ENCODE data around the gene CLIC5.

The CLIC5 gene

GRCh38 chr6:46053039-46053933, 37.6 kb upstream of the CLIC5 start:
- Histone ChIP-seq H3F3A (ENCODE audit: insufficient read depth, low read length) (no peaks in the 10 kb centered on the region), H3K27me3 (ENCODE audit: insufficient read depth, low read length) (no peaks in the 10 kb centered on the region; the same call in 1 of the 2 replicates), H3K79me2 (ENCODE audit: insufficient read depth, low read length) (no peaks in the 10 kb centered on the region), H2AFZ (ENCODE audit: low read length) (no peak overlapping the region), H3K9me3 (ENCODE audit: low read length) (no peaks in the 10 kb centered on the region), H3K4me2 (ENCODE audit: low read length) (no peak overlapping the region), H3K27ac (ENCODE audit: low read depth, low read length, poor library complexity, severe bottlenecking) (no peak overlapping the region), H3K4me1 (ENCODE audit: insufficient read depth, low read length, severe bottlenecking) (no peaks in the 10 kb centered on the region), H3K4me3 (ENCODE audit: low read depth, low read length, poor library complexity, severe bottlenecking) (no peak overlapping the region), H3K36me3 (ENCODE audit: insufficient read depth, low read length) (no peaks in the 10 kb centered on the region), H3K9me2 (ENCODE audit: low read depth, low read length) (no peaks in the 10 kb centered on the region), H4K20me1 (ENCODE audit: insufficient read depth, low read length) (no peaks in the 10 kb centered on the region), H3K9ac (ENCODE audit: low read length) (no peak overlapping the region)
- no peak for TF ChIP-seq EZH2 (IDR thresholded peaks at IDR 0.05; ENCODE audit: borderline replicate concordance, low read length)
- TF ChIP-seq CTCF (IDR thresholded peaks at IDR 0.05; ENCODE audit: low read length): no peak

GRCh38 chr6:46052479-46052878, 36.8 kb upstream of the CLIC5 start:
- no peak overlapping the region for H3K4me2 ChIP-seq (ENCODE audit: low read length)

GRCh38 chr6:46051962-46052361, 36.3 kb upstream of the CLIC5 start:
- H3K36me3 ChIP-seq (ENCODE audit: insufficient read depth, low read length): no peaks in the 10 kb centered on the region
- H3K4me2 ChIP-seq (ENCODE audit: low read length): no peak overlapping the region
- no peaks in the 10 kb centered on the region for H4K20me1 ChIP-seq (ENCODE audit: insufficient read depth, low read length)
- H3K79me2 ChIP-seq (ENCODE audit: insufficient read depth, low read length): no peaks in the 10 kb centered on the region
- H3F3A ChIP-seq (ENCODE audit: insufficient read depth, low read length): no peaks in the 10 kb centered on the region
- no peak for TF ChIP-seq EZH2 (IDR thresholded peaks at IDR 0.05; ENCODE audit: borderline replicate concordance, low read length)
- no peak for TF ChIP-seq CTCF (IDR thresholded peaks at IDR 0.05; ENCODE audit: low read length)
- no peak overlapping the region for H3K9ac ChIP-seq (ENCODE audit: low read length)
- no peaks in the 10 kb centered on the region for H3K9me2 ChIP-seq (ENCODE audit: low read depth, low read length)
- H3K9me3 ChIP-seq (ENCODE audit: low read length): no peaks in the 10 kb centered on the region
- H3K4me1 ChIP-seq (ENCODE audit: insufficient read depth, low read length, severe bottlenecking): no peaks in the 10 kb centered on the region
- no peak overlapping the region for H3K27ac ChIP-seq (ENCODE audit: low read depth, low read length, poor library complexity, severe bottlenecking)
- H3K4me3 ChIP-seq (ENCODE audit: low read depth, low read length, poor library complexity, severe bottlenecking): no peak overlapping the region
- H2AFZ ChIP-seq (ENCODE audit: low read length): no peak overlapping the region
- H3K27me3 ChIP-seq (ENCODE audit: insufficient read depth, low read length): no peaks in the 10 kb centered on the region; the same call in 1 of the 2 replicates

More at GRCh38 chr6:46052479-46052878, 36.8 kb upstream of the CLIC5 start:
- no peak overlapping the region for H3K9ac ChIP-seq (ENCODE audit: low read length)
- H4K20me1 ChIP-seq (ENCODE audit: insufficient read depth, low read length): no peaks in the 10 kb centered on the region
- H3K27me3 ChIP-seq (ENCODE audit: insufficient read depth, low read length): no peaks in the 10 kb centered on the region; the same call in 1 of the 2 replicates
- H3K4me1 ChIP-seq (ENCODE audit: insufficient read depth, low read length, severe bottlenecking): no peaks in the 10 kb centered on the region
- H2AFZ ChIP-seq (ENCODE audit: low read length): no peak overlapping the region
- no peak for TF ChIP-seq CTCF (IDR thresholded peaks at IDR 0.05; ENCODE audit: low read length)
- TF ChIP-seq EZH2 (IDR thresholded peaks at IDR 0.05; ENCODE audit: borderline replicate concordance, low read length): no peak
- no peaks in the 10 kb centered on the region for H3K9me3 ChIP-seq (ENCODE audit: low read length)
- H3K9me2 ChIP-seq (ENCODE audit: low read depth, low read length): no peaks in the 10 kb centered on the region
- H3K4me3 ChIP-seq (ENCODE audit: low read depth, low read length, poor library complexity, severe bottlenecking): no peak overlapping the region
- no peaks in the 10 kb centered on the region for H3K36me3 ChIP-seq (ENCODE audit: insufficient read depth, low read length)
- H3F3A ChIP-seq (ENCODE audit: insufficient read depth, low read length): no peaks in the 10 kb centered on the region
- no peak overlapping the region for H3K27ac ChIP-seq (ENCODE audit: low read depth, low read length, poor library complexity, severe bottlenecking)
- H3K79me2 ChIP-seq (ENCODE audit: insufficient read depth, low read length): no peaks in the 10 kb centered on the region
